AG20443 (cell line): ENCODE data around the gene AK5.
"Not testable (repeated sequence)": the region's sequence is repeated elsewhere in the genome, so short reads cannot be mapped to it uniquely, and the experiment has no call there.

Experiments
- DNase-seq: peaks from one replicate; pipeline ENCODE4 v3.0.0; 2012; ENCODE audit warnings: low spot score, mixed read lengths

Gene AK5

DNA sequence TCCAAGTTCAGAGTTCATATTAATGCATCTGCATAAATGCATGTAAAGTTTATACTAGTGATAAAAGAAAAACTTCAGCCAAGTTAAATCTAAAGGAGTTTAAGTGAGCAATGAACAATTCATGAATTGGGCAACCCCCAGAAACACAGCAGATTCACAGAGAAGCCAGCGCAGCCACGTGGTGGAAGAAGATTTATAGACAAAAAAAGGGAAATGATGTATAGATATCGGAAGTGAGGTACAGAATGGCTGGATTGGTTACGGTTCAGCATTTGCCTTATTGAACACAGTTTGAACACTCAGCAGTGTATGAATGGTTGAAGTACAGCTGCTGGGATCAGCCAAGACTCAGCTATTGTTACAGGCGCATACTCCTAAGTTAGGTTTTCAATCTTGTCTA, 5.7 kb downstream of the AK5 start:
- no peak for DNase-seq

DNA sequence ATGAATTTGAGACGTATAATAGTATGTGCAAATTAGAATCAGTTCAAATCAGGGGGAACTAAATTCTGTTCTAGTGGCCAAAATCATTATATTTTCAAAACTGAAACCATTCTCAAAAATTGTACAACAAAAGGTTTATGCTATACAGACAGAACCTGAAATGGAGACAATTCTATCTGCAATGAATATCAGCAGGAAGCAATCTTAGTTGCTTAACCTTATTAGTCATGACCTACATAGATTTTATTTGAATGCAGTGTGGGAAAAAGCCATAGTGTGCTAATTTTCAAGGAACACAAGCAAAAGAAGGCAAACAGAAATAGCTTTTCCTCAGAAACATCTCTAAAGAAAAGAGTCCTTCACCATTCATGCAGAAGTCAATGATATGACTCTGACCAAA, 6.5 kb downstream of the AK5 start:
- DNase-seq, result no peak

DNA sequence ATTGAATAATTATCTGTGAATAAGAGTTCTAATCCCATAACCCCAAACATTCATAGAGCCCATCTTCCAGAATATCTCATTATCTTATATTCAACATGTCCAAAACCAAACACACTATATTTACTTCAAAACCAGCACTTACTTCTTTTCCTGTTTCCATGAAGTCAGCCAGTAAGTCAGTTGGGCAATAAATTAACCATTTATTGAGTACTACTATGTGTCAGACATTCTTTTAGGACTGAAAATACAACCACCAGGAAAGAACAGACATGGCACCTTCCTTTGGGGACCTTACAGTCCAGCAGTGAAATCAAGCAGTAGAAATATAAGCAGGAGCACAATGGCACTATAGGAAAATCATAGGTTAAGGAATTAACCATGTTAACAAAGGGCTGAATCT, 8.8 kb downstream of the AK5 start:
- no peak for DNase-seq

DNA sequence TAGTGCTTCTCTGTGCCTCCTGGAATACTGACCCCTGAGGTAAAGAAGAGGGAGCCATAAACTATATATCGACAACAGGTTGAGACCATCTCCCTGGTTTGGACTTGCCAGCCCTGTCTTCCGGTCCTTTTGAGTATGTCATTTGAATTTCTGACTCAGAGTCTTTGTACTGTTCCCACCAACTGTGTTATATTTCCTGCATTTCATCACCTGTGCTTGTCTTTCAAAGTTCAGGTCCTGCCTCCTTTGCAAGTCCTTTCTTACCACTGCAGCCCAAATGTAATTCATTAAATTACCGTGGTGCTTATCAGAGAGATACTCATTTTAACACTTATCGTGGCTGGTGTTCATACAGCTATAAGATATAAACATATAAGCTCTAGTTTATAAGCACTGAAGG, 10.7 kb downstream of the AK5 start:
- no peak for DNase-seq

DNA sequence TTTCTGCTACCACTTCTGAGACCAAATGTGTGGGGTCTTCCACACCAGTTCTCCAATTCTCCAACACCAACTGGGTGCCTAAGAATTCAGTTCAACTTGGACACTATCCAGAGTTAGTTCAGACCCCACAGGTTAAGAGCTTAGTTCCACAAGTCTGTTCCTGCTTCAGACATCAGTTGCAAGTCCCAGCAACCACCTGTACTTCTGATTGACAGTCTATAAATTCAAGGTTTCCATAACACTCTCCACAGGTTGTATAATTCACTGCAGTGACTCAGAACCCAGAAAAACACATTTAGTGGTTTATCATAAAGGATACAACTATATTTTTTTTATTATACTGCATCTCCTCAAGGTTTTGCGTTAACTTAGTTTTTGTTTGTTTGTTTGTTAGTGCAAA, 18.7 kb downstream of the AK5 start:
- DNase-seq, result no peak

DNA sequence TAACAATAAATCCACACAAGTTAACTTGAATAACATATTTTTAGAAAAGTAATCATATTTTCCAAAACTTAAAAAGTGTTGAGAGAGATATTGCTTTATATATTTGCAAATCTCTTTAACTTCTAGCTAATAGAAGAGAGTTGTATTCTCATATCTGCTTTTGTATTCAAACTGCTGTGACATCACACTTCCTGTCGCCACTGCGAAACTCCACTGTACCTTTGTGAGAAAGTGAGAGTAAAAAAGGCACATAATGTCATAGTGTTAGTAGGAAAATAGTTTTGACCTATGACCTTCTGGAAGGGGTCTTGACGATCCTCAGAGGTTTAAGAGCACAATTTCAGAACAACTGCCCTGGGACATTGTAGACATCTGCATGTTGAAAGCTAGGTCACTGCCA, 21.6 kb downstream of the AK5 start:
- DNase-seq, result no peak

DNA sequence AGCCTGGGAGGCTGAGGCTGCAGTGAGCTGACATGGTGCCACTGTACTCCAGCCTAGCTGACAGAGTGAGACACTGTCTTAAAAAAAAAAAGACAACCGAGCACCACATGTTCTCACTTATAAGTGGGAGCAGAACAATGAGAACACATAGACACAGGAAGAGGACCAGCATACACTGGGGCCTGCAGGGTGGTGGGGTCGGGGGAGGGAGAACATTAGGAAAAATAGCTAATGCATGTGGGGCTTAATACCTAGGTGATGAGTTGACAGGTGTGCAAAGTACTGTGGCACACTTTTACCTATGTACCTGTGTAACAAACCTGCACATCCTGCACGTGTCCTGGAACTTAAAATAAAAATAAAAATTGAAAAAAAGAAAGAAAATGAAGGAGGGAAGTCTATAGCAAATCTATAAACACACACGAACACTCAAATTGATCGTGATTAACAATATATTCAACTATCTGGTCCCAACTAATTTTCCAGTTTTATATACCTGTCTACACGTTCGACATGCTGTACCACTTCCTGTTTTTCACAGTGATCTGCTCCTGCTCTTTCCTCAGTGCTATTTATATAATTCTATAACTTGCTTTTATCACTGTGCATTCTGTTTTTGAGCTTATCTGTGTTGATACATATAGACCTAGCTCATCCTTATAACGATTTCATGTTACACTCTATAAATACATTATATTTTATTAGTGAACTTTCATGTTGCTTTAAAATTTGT, 27.2 kb downstream of the AK5 start:
- DNase-seq, result no peak

DNA sequence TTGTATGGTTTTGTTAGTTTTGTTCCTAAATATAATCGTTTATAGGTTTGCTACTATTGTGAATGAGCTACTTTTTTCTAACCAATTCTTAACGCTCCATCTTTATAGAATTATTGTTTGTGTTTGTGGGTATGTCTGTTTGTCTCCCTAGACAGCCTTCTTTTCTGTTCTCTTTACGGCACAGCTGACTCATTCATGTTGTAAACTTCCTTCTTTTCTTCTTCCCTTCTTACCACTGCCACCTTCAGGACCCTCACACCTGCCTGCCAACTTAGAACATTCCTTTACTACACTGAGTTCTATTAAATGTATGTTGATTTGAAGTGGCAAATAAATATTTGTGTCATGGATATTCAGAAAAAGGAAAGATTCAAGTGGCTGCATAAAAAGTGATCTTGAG, 29.1 kb downstream of the AK5 start:
- DNase-seq, result no peak

DNA sequence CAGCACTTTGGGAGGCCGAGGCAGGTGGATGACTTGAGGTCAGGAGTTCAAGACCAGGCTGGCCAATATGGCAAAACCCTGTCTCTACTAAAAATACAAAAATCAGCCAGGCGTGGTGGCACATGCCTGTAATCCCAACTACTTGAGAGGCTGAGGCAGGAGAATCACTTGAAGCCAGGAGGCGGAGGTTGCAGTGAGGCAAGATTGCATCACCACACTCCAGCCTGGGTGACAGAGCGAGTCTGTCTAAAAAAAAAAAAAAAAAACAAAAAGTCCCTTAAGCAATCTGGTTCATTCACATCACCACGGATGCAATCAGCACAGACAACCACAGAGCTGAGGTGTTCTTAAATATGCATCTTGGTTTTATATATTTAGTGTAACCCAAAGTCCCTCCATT, 30.5 kb downstream of the AK5 start:
- not testable (repeated sequence) for DNase-seq

DNA sequence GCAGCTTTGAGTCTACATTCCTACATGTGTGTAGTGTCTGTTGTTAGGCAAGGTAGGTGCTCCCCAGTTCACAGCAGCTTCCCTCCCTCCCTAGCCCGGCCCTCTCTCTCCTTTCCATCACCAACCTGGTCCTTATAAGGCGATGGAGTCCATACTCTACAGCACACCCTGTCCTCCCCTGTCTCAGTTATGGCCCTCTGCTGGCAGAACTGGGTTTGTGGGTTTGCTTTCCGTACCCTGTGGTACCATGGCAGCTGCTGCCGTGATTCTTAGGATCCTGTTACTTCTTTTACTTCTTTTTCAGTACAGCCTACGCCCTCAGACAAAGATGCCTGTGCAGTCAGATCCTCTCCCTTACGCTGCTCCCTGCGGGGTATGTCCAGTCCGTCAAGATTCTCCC, 31.7 kb downstream of the AK5 start:
- DNase-seq, result no peak

DNA sequence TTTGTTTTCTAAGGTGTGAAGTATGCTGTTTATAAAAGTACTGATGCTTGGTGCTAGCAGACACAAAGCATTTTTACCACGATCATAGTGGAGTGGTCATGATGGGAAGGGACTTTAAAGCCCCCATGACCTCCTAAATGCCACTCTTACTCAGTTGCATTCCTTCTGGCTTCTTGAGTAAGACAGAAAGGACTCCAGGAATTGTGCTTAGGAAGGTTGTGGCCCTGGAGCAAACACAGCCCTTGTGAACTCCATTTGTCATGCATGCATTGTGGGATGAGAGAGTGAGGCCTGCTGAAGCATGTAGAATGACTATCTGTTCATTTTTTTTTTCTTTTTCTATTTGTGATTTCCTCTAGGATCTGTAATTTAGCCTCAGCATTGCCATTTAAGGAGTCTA, 34.2 kb downstream of the AK5 start:
- peak; percentile 34 for DNase-seq

DNA sequence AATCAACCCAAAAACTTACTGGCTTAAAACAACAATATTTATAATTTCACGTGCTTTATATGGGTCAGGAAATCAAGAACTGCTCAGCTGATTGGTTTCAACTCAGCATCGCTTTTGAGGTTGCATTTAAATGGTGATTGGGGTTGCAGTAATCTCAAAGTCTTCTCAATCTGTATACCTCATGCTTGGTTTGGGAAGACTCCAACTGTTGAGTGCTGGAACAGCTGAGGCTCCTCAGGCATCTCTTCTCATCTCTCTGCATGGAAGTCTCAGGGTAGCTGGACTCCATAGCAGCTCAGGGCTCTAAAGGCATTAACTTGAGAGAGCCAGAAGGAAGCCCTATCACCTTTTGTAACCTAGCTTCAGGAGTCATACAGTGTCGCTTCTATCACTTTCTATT, 35.1 kb downstream of the AK5 start:
- DNase-seq, result no peak

DNA sequence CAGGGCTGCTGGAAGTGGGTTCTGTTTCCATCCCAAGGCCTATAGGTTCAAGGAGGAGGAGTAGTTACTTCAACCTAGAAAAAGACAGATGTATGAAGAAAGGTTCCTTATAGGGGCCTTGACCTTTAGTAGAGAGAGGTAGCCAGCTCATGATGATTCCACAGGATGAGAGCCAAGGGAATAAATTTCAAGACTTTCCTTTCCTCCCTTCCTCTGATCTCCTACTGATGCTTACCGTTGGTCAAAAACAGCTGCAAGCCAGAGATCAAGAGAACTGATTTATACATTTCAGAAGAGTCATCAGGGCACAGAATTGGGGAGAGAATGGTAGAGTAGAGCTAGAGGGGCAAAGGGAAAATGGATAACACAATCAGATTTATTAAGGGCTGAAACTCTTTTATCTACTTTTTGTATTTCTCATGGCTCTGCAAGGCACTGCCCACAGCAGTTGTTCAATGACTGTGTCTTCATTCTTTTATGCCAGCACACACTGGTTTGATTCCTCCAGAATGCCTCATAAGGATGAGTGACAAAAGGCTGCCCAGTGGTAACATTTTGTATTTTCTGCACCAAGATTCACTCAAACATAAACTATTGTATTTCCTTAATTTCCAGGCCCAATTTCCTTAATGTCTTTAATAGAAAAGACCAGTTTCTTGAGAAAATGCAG, 37.4 kb downstream of the AK5 start:
- DNase-seq, result peak; percentile 26

DNA sequence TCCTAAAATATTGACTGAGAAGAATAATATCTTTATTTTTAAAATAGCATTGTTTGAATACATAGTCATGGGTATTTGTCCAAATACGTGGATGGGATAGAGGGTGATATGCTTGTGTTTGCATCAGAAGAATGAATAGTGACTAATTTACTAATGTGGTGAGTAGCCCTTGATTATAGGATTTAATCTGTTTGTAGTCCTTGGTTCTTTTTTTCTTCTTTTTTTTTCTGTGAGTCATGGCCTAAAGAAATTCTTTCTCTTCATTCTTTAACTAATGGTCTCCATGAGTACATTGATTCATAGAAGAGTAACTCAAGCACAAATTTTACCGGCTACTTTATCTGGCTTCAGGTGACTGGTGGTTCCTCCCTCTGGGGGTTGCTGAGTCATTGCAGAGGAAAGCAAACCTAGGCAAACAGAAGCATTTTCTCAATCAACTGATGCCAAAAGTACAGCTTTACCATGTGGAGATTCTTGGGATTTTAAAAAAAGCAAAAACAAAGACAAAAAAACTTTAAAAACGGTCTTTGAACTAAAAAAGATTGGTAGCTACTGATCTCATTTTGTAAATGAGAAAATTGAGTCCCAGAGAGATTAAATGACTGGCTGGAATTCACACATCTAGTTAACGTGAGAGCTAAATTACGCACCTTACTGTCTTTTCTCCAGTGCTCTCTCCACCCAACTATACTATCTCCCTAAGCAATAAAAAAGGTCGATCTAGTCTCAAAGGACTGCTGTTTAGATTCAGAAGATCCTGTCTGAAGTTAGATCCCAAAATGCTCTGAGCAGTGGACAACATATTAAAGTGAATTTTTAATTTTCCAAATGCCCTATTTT, 40.5 kb downstream of the AK5 start:
- DNase-seq, result peak; percentile 58

DNA sequence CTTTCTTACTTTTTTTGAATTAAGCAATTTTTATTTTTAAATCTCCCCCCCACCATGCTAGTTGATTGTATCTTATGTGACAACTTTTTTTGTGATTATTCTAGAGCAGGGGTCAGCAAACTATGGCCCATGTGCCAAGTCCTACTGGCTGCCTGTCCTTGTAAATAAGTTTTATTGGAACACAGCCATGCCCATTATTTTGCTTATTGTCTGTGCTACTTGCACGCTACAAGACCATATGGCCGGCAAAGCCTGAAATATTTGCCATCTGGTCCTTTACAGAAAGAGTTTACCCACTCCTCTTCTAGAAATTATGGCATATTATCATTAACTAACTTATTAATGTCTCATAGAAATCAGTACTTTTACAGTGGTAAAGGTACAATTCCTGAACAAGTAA, 51.7 kb downstream of the AK5 start:
- DNase-seq, result no peak

DNA sequence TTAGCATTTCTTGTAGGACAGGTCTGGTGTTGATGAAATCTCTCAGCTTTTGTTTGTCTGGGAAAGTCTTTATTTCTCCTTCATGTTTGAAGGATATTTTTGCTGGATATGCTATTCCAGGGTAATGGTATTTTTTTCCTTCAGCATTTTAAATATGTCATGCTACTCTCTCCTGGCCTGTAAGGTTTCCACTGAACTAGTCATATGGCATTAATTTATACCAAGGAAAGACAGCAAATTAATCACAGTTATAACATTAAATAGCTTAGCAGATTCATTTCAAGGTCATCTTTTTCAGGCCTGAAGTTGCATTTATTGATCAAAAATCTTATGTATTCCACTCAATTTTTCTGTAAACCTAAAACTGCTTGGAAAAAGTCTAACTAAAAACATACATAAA, 54.9 kb downstream of the AK5 start:
- no peak for DNase-seq

DNA sequence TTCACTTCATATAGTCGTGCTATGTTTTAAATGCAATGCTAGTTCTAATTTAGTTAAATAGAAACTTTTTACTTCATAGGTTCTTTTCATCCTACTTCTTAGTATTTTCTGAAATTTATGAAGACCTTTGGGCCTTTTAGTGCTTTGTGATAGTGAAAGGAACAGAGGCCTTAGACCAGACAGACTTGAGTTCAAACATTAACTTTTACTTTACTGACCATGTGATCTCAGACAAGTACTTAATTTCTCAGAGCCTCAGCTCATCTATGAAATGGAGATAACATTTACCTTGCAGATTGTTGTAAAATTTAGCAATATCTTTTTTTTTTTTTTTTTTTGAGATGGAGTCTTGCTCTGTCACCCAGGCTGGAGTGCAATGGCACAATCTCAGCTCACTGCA, 57.5 kb downstream of the AK5 start:
- DNase-seq, result no peak

DNA sequence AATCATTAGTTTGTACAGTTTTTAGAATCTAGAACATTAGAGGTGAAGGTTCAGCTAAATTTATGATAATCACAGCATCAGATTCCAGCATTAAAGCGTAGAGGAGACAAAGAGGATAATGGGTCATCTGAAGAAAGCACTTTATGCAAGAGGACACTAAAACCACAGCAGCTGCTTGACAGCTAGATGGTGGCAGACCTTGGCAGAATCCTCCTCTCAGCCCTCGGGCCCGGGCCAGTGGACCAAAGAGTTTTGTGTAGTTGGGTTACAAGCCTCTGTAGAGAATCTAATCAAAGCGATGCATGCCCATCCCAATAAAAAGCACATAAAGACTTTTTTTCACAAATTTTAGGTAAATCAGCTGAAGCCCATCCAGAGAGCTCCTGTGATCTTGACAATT, 59.4 kb downstream of the AK5 start:
- DNase-seq, result no peak

DNA sequence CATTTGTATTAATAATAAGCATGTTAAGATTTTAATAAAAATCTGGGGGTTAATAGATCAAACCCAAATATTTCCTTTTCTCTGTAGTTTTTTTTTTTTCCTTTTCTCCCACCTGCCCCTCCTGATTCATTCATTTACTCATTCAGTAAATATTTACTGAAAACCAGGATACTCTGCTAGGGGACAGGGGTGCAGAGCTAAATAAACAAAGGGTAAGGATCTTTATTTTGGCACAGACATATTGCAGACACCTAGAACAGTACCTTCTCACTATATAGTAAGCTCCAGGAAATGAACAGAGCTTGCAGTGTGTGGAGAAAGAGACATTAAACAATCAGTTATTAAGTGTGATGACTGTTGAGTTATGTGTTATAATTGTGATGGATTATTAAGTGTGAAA, 60.9 kb downstream of the AK5 start:
- no peak for DNase-seq

DNA sequence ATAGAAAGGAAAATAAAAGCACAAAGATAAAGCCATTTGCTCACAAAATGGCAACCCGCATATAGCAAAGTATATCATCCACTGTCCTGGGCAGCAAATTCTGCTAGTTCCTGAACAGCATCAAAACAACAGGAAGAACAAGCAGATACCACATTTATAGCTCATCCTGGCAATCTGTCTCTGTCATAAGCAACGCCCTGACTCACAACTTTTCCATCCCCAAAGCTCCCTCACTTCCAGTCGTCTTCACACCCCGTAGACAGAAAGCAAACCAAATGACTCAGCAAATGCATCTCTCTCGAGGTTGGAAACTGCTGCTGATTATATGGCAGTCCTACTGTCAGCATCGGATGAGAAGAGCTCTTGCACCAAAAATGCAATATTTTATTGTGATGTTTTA, 65.8 kb downstream of the AK5 start:
- DNase-seq, result peak; percentile 88

DNA sequence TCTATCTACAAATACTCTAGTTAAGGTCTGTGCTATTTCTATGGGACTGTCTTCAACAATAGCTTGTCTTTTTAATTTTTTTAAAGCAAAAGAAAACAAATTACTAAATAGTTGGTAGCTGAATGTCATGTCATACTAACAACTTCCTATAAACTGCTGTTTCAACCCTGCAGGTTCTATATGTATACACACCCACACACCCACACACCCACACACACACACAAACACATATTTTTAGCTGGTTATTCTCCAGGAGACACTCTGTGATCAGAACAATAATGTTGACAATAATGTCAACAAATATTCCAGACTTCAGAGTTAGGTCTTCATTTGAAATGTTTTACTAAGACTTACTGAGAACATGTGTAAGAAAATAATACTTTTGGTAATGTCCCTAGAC, 66.7 kb downstream of the AK5 start:
- DNase-seq, result no peak

DNA sequence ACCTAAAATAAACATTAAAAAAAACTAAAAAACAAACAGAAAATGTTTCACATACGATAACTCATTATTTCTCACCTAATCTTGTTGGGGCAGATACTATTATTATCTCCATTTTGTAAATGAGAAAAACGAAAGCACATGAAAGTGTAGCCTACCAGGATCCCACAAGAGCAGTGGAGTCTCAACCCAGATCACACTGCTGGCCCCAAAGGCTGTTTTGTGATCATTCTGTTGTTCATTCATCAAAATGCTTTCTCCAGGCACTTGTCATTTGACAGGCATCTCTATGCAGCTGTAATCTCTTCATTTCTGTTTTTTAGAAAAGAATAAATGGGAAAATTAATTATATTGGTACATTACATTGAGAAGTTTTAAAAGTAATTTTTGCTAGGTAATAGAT, 67.5 kb downstream of the AK5 start:
- no peak for DNase-seq
